Measurements from ENCODE around the gene MC1R.

- TF ChIP-seq ATF3 (IDR thresholded peaks at IDR 0.05) = no peak
- TF ChIP-seq CTCF (IDR thresholded peaks at IDR 0.05 in 2 of 3, conservative IDR thresholded peaks at IDR 0.05 in 1 of 3; ENCODE audit: borderline replicate concordance in 1 of 3, insufficient read depth in 1 of 3, low read depth in 2 of 3, low read length in 2 of 3) = no peak
- no peak for TF ChIP-seq EZH2 (IDR thresholded peaks at IDR 0.05)
- TF ChIP-seq ZNF274 (IDR thresholded peaks at IDR 0.05; ENCODE audit: low read depth, low read length) = no peak
- TF ChIP-seq REST (IDR thresholded peaks at IDR 0.05; ENCODE audit: low read depth) = no peak
- no peak for TF ChIP-seq MAX (IDR thresholded peaks at IDR 0.05)
- no peak for TF ChIP-seq JUND (IDR thresholded peaks at IDR 0.05)
Measured at GRCh38 chr16:89915303-89916232, 3.1 kb upstream of the MC1R start.
